Dermis microvascular lymphatic vessel endothelial cell (primary cell): ENCODE measurements around the gene CHMP4A. TPM values are rescaled to one million over a fixed set of nuclear protein-coding genes. Genes with fewer than 3 reads are reported as not detected.

Source experiments
- total RNA-seq: library from RNA; depleted of rRNA; stranded (reverse); fragments of >200 nt; gene quantifications from 2 replicates; pipeline ENCODE4 v1.2.1, GENCODE V29; 2014

The CHMP4A gene
- total RNA-seq, 1 donor from 2014 or later: 11.7 TPM

Other genes starting within 250 kb of the CHMP4A start
- gene DHRS4L2, start 224.6 kb downstream of the CHMP4A start, total RNA-seq: 14.0 and 19.6 TPM in 2 replicates
- gene CARMIL3, start 161.5 kb downstream of the CHMP4A start, total RNA-seq: under 0.01 TPM in 2 replicates
- gene CPNE6, start 141.9 kb downstream of the CHMP4A start, total RNA-seq: not detected in 2 replicates
- gene PCK2, start 119.2 kb downstream of the CHMP4A start, total RNA-seq: 7.6 TPM in 2 replicates
- 67.9 and 68.9 TPM in 2 replicates for gene DCAF11, start 98.7 kb downstream of the CHMP4A start, total RNA-seq
- gene NRL, start 98.5 kb downstream of the CHMP4A start, total RNA-seq: 1.4 and 1.8 TPM in 2 replicates
- gene FITM1, start 82.8 kb downstream of the CHMP4A start, total RNA-seq: 0.39 and 0.63 TPM in 2 replicates
- gene PSME1, start 77.3 kb downstream of the CHMP4A start, total RNA-seq: 116 and 144 TPM in 2 replicates
- gene EMC9, start 71.9 kb downstream of the CHMP4A start, total RNA-seq: 16.4 and 23.1 TPM in 2 replicates
- gene PSME2, start 66.9 kb downstream of the CHMP4A start, total RNA-seq: 119 and 163 TPM in 2 replicates
- gene RNF31, start 66.0 kb downstream of the CHMP4A start, total RNA-seq: 20.4 and 31.1 TPM in 2 replicates
- gene IRF9, start 52.2 kb downstream of the CHMP4A start, total RNA-seq: 38.8 and 41.8 TPM in 2 replicates
- gene REC8, start 41.4 kb downstream of the CHMP4A start, total RNA-seq: 1.0 and 1.7 TPM in 2 replicates
- 32.0 and 32.7 TPM in 2 replicates for gene IPO4, start 24.7 kb downstream of the CHMP4A start, total RNA-seq
- 33.9 and 56.0 TPM in 2 replicates for gene TM9SF1, start 18.0 kb downstream of the CHMP4A start, total RNA-seq
- gene TSSK4, start 7.8 kb downstream of the CHMP4A start, total RNA-seq: not detected in 2 replicates
- 7.0 and 10.0 TPM in 2 replicates for gene MDP1, start 2.6 kb upstream of the CHMP4A start, total RNA-seq
- gene NEDD8, start 18.9 kb upstream of the CHMP4A start, total RNA-seq: 172 and 193 TPM in 2 replicates
- 81.9 and 90.5 TPM in 2 replicates for gene GMPR2, start 19.4 kb upstream of the CHMP4A start, total RNA-seq
- 39.9 and 57.3 TPM in 2 replicates for gene TINF2, start 29.1 kb upstream of the CHMP4A start, total RNA-seq
- gene TGM1, start 49.7 kb upstream of the CHMP4A start, total RNA-seq: 0.38 and 0.64 TPM in 2 replicates
- 10.7 and 19.7 TPM in 2 replicates for gene RABGGTA, start 58.1 kb upstream of the CHMP4A start, total RNA-seq
- 9.1 and 14.5 TPM in 2 replicates for gene DHRS1, start 86.3 kb upstream of the CHMP4A start, total RNA-seq
- gene NOP9, start 86.4 kb upstream of the CHMP4A start, total RNA-seq: 23.0 and 24.8 TPM in 2 replicates
- 1.5 and 2.4 TPM in 2 replicates for gene CIDEB, start 94.5 kb upstream of the CHMP4A start, total RNA-seq
- gene LTB4R2, start 96.7 kb upstream of the CHMP4A start, total RNA-seq: 2.1 and 3.2 TPM in 2 replicates
- 2.0 and 2.2 TPM in 2 replicates for gene LTB4R, start 98.0 kb upstream of the CHMP4A start, total RNA-seq
- gene ADCY4, start 121.6 kb upstream of the CHMP4A start, total RNA-seq: 29.3 and 51.2 TPM in 2 replicates
- 1.4 and 1.8 TPM in 2 replicates for gene RIPK3, start 126.5 kb upstream of the CHMP4A start, total RNA-seq
- gene NFATC4, start 154.7 kb upstream of the CHMP4A start, total RNA-seq: 0.76 and 1.0 TPM in 2 replicates
- 3.3 and 4.2 TPM in 2 replicates for gene NYNRIN, start 185.5 kb upstream of the CHMP4A start, total RNA-seq
- 0.13 and 0.39 TPM in 2 replicates for gene CBLN3, start 216.2 kb upstream of the CHMP4A start, total RNA-seq
- gene KHNYN, start 216.5 kb upstream of the CHMP4A start, total RNA-seq: 36.2 and 42.5 TPM in 2 replicates
- 5.0 and 8.5 TPM in 2 replicates for gene SDR39U1, start 229.3 kb upstream of the CHMP4A start, total RNA-seq